22Rv1 (cell line): ENCODE data around the gene CATSPER1.
"Not testable (repeated sequence)": the region's sequence is repeated elsewhere in the genome, so short reads cannot be mapped to it uniquely, and the experiment has no call there.

ENCODE experiments used
- CTCF ChIP-seq: fragments of 450-650 bp; IDR thresholded peaks from 2 replicates; pipeline ENCODE4 v1.5.1; 2017; ENCODE audit warnings: mild to moderate bottlenecking
- ZFX ChIP-seq: fragments of 450-650 bp; IDR thresholded peaks from 2 replicates; pipeline ENCODE4 v1.6.1; 2017; ENCODE audit warnings: antibody characterized with exemption, borderline replicate concordance

GRCh38 chr11:66010036-66010435, 16.2 kb downstream of the CATSPER1 start:
- TF ChIP-seq CTCF, ZFX: not testable (repeated sequence)
